GM18873 (cell line): ENCODE measurements around the gene ISM1.

Source experiments
- ATAC-seq: cut with Tn5 transposase; IDR thresholded peaks from one replicate; pipeline ENCODE4 v1.9.1; 2021; ENCODE audit warnings: mild to moderate bottlenecking, moderate library complexity, moderate number of reproducible peaks; ENCODE audit not compliant: unreplicated experiment, low FRiP score

ISM1 gene

DNA sequence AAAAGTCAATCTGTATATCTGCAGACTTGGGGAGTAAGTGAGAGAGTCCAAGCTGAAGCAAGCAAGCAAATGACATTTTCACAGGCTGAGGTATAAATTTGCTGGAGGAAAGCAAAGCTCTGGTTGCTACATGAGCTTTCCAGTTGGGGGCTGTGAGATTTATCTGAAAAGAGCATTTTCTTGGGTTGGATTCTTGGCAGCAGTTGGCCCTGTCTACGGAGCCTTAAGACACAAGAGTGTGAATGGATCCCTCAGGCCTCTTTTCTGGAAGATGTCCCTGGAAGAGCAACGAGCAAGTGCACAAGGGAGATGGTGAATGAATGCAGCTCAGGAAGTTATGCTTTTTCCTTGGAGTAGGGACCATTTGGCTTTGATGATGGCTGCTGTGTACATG is 30.8 kb downstream of the ISM1 start:
- no peak for ATAC-seq

DNA sequence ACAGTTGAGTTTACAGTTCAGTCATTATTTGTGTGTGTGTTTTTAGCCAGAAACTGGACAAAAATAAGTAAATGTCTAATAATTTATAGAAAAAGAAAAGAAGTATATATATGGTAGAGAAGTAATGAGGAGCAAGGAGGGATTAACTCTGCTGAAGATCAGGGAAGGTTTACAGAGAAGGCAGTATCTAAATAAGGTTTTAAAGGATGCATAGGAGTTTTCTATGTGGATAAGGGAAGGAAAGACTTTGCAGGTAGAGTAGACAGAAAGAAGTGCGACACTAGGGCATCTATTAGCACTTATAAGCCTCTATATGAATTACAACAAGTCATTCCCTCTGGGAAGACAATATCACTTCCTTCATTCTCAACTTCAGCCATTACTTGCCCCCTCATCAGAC is 34.3 kb downstream of the ISM1 start:
- no peak for ATAC-seq

GRCh38 chr20:13256606-13257005 is 35.5 kb downstream of the ISM1 start:
- ATAC-seq: no peak

DNA sequence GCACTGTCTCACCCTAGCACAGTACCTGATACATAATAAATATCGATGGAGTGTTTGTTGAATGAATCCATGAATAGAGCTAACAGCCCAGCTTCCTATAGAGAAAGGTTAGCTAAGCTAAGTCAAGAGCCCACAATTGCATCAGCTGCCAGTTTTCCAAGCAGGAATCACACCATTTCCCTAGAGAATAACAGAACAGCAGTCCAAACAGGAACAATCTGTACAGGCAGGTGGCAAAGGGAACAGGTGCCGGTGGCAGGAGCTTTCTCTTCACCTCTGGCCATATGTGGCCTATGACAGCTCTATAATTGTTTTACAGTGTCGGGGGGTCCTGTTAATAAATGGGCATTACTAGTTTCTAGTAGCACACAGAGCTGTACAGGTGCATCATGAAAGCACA is 38.8 kb downstream of the ISM1 start:
- no peak for ATAC-seq

- ATAC-seq: peak; percentile 66
Observed at GRCh38 chr20:13260650-13261279, 39.7 kb downstream of the ISM1 start.

- no peak for ATAC-seq
Observed at GRCh38 chr20:13261460-13262301, 40.6 kb downstream of the ISM1 start.

GRCh38 chr20:13262302-13262650 is 41.2 kb downstream of the ISM1 start:
- ATAC-seq: no peak

DNA sequence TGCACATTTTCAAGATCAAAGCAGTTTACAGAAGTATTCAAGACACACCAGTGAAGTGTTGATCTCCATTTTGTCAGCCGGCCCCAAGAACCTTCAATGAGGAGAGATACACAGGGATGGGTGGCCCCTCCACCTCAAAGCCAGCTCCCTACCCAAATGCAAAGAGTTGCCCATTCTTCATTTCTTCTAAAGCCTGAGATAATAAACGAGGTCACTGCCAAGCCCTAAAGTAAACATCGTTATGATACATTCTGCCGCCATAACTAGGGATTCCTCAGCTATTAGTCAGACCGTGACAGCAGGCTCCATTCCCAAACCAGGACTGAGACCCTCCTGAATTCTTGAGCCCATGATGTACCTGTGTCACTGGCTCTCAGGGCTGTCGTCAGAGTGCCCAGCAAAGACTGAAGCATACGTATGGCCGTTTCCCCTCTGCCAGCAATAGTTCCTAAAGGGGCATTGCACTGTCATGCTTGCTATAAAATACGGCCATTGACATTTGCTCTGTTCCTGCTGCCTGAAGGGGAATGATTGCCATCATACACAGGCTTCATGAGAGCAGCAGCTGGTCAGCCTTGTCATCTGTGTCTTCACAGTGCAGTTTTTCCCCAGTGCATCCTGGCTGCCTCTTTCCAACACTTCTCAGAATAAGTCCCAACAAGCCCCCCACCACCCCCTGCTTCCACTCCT is 41.7 kb downstream of the ISM1 start:
- no peak for ATAC-seq

- ATAC-seq: no peak
Observed at GRCh38 chr20:13263451-13263850, 42.4 kb downstream of the ISM1 start.

DNA sequence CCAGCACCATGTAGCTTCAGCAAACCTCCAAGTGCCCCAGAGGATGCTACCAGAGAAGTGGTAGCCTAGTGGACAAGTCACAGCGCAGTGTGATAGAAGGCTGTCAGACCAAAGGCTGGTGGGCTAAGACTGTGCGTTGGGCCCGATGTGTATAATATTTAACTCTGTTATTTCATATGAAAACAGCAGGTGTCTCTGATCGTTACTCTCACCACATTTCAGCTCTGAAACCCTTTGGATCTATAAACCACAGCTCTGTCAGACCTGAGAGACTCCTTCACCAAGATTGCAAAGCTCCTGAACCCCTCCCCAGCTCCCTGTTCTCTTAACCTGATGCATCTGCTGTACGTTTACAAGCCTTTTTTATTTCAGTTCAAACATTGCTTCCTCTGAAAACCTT is 43.8 kb downstream of the ISM1 start:
- peak; percentile 42 for ATAC-seq

DNA sequence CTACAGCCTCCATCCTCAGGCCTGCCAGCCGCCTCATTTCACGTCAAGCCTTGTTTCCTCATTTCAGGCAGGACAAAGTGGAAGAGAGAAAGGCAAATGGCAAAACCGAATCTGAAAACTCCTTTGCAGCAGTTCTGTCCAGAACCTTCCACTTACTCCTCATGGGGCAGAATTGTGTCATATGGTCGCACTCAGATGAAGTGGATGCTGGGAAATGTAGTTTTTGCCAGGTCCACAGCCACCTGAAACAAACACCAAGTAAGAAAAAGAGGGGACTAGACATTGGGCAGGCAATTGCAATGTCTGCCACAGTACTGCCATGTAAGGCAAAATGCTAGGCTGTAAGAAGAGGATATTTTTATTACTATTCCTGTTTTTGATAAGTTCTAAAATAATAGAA is 44.9 kb downstream of the ISM1 start:
- no peak for ATAC-seq

DNA sequence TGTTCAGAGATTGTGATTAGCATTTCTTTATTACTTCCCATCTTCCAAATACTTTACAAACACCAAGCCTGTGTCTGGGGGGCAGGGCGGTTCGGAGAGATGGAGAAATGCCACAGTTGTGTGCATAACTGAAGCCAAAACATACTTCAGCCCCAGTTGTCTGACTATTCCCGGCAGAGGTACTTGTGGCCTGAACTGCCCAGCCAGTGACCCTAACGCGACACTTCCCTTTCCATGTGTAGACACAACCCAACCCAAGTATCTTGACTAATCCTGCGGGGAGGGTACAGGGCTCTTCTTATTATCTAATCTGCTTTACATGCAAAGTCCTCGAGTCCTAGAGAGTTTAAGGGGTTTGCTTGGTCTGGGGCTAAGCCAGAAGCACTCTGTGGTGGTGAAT is 46.2 kb downstream of the ISM1 start:
- no peak for ATAC-seq

- no peak for ATAC-seq
Observed at GRCh38 chr20:13268953-13269352, 47.9 kb downstream of the ISM1 start.

GRCh38 chr20:13270211-13270610 is 49.1 kb downstream of the ISM1 start:
- ATAC-seq: no peak

GRCh38 chr20:13271098-13271497 is 50.0 kb downstream of the ISM1 start:
- no peak for ATAC-seq

- ATAC-seq: no peak
Observed at GRCh38 chr20:13271977-13272975, 51.2 kb downstream of the ISM1 start.

DNA sequence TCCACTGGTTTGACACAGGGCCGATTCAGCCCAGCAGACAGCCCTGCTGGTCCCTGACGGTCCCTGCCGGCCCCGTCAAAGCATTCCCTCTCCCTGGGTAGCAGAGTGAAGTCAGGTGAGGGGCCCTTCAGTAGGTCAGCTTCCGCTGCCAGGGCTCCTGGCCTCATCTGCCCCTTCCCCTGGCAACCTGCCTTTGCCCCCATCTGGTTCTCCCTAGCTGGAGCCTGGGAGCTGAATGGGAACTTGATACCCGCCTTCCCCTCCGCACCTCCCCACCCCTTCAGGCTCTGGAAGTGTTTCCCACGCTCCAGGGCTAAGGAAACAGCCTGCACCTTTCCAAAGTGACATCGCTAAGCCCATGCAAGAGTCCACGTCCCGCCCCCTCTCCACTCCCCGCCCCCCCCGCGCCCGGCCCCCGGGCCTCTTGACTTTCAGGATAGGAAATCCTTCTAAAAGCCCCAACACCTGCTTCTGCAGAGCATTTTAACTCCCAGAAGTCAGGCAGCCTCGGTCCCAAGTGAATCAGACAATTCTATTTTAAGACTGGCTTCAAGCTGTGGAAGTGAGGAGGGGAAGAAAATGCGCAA is 53.3 kb downstream of the ISM1 start:
- no peak for ATAC-seq

DNA sequence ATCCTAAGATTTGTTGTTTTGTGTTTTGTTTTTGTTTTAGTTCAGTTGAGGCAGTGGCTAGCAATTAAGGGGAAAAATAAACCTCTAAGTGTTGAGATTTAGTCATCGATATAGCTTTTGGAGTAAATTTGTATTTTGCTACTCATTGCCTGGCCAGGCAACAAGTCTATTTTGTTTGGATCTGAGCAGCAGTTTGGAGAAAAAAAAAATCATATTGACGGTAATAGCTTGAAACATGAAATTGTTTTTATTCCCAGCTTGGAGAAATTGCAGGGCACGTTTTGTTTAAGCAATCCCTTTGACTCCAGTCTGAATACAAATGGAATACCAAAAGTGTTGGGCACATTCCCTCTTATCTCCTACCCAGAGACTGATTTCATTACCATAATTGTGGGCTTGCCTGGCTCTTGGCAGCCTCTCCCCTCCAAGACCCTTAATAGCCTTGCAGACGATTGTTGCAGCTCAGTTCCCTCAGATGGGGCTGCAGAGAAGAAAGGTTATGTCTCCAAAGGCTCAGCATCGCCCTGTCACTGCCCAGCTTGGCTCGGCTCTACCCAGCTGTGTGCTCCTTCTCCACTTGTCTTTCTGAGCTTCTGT is 56.0 kb downstream of the ISM1 start:
- ATAC-seq: no peak

DNA sequence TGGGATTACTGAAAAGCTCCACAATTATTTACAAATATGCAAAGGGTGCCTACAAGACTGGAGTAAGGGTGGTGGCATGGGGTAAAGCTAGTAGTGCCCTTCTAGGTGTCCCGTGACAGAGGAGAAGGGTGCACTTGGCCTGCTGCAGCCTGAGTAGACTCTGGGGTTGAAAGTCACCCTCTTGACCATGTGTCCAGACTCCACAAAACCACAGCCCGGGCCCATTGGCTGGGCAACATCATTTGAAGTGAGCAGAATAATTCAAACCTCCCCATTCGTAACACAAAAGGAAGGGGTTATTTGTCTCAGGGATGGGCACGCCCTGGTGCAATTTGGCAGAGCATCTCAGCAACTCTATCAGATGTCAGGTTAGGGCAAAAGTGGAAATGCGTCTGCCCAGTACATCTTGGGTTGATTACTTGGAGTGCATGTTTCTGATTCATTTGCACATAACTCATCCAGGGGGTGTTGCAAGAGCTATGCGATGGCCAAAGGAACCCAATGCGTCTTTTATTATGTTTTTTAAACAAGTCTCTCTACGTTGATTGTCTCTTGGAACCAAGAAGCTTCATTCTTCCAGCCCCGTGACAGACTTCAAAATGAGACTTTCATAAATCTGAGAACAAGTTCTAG is 56.7 kb downstream of the ISM1 start:
- no peak for ATAC-seq
